Loucy (cell line): ENCODE measurements around the gene UNC45B.
"Not testable (repeated sequence)": the region's sequence is repeated elsewhere in the genome, so short reads cannot be mapped to it uniquely, and the experiment has no call there.

Experiments
- EZH2phosphoT487 ChIP-seq: fragments of 200-600 bp; IDR thresholded peaks from 2 replicates; pipeline ENCODE4 v1.6.1; 2018; ENCODE audit warnings: antibody characterized with exemption, mild to moderate bottlenecking, moderate library complexity, borderline replicate concordance
- TF ChIP-seq, protein P1 (sequence below): fragments of 200-600 bp; sonication (generic); conservative IDR thresholded peaks from 2 replicates; pipeline ENCODE4 v1.5.1; 2014; ENCODE audit warnings: mild to moderate bottlenecking, antibody characterized with exemption, low read length

DNA sequence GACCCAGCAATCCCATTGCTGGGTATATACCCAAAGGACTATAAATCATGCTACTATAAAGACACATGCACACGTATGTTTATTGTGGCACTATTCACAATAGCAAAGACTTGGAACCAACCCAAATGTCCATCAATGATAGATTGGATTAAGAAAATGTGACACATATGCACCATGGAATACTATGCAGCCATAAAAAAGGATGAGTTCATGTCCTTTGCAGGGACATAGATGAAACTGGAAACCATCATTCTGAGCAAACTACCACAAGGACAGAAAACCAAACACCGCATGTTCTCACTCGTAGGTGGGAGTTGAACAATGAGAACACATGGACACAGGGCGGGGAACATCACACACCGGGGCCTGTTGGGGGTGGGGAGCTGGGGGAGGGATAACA lies 31.8 kb downstream of the UNC45B start:
- TF ChIP-seq, protein P1, sequence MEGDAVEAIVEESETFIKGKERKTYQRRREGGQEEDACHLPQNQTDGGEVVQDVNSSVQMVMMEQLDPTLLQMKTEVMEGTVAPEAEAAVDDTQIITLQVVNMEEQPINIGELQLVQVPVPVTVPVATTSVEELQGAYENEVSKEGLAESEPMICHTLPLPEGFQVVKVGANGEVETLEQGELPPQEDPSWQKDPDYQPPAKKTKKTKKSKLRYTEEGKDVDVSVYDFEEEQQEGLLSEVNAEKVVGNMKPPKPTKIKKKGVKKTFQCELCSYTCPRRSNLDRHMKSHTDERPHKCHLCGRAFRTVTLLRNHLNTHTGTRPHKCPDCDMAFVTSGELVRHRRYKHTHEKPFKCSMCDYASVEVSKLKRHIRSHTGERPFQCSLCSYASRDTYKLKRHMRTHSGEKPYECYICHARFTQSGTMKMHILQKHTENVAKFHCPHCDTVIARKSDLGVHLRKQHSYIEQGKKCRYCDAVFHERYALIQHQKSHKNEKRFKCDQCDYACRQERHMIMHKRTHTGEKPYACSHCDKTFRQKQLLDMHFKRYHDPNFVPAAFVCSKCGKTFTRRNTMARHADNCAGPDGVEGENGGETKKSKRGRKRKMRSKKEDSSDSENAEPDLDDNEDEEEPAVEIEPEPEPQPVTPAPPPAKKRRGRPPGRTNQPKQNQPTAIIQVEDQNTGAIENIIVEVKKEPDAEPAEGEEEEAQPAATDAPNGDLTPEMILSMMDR = not testable (repeated sequence)
- not testable (repeated sequence) for TF ChIP-seq EZH2phosphoT487
